Small intestine (tissue), 7 donors: ENCODE data around the gene MRPL30. TPM values are rescaled to one million over a fixed set of nuclear protein-coding genes. Genes with fewer than 3 reads are reported as not detected.

ENCODE experiments used
- DNase-seq, 2 donors: peaks; one replicate each; pipeline versions ENCODE4 v3.0.0 to v3.0.0-alpha.2; 2013
- FAIRE-seq: peaks from 2 replicates; lab custom pipeline; 2012; peaks lifted over from hg19 to GRCh38; lab: Jason Lieb, UNC
- H3K27ac ChIP-seq, 3 donors: one replicate each; pipeline ENCODE4 v1.5.1; 2013; ENCODE audit warnings: low read length in 2 of 3, mild to moderate bottlenecking in 2 of 3, control low read depth in 1 of 3, inconsistent platforms in 1 of 3, low read depth in 1 of 3, moderate library complexity in 1 of 3
- H3K27me3 ChIP-seq, 3 donors: one replicate each; pipeline ENCODE4 v1.6.1; 2013; ENCODE audit warnings: low read length in 3 of 3, inconsistent platforms in 1 of 3; ENCODE audit not compliant: control insufficient read depth in 3 of 3, insufficient read depth in 3 of 3
- H3K36me3 ChIP-seq, 3 donors: one replicate each; pipeline ENCODE4 v1.6.1; 2013; ENCODE audit warnings: low read length in 3 of 3, inconsistent platforms in 1 of 3, low read depth in 1 of 3, mild to moderate bottlenecking in 1 of 3, moderate library complexity in 1 of 3; ENCODE audit not compliant: control insufficient read depth in 3 of 3, insufficient read depth in 2 of 3
- H3K4me1 ChIP-seq, 3 donors: one replicate each; pipeline ENCODE4 v1.6.1; 2013; ENCODE audit warnings: low read length in 2 of 3, inconsistent platforms in 1 of 3, low read depth in 1 of 3, mild to moderate bottlenecking in 1 of 3, moderate library complexity in 1 of 3; ENCODE audit not compliant: control insufficient read depth in 3 of 3, insufficient read depth in 2 of 3
- H3K4me3 ChIP-seq, 3 donors: one replicate each; pipeline ENCODE4 v1.5.1; 2013; ENCODE audit warnings: low read length in 3 of 3, control low read depth in 1 of 3, inconsistent platforms in 1 of 3, low read depth in 1 of 3, mild to moderate bottlenecking in 1 of 3, moderate library complexity in 1 of 3
- H3K9me3 ChIP-seq, 2 donors: one replicate each; pipeline ENCODE4 v1.6.1; 2013; ENCODE audit warnings: low read depth in 1 of 2, low read length in 1 of 2; ENCODE audit not compliant: control insufficient read depth in 2 of 2, insufficient read depth in 1 of 2
- WGBS, 3 donors: extraction: QIAGEN DNeasy Blood & Tissue Kit; methylation state at CpG; one replicate each; pipeline ENCODE4 v1.1.7; 2013; 5-methylcytosine and 5-hydroxymethylcytosine counted together
- polyA plus RNA-seq, 4 donors: library from polyadenylated mRNA; stranded (reverse) in 3 of 4; unstranded in 1 of 4; fragments of 200-250 nt in 3 of 4; fragments of 120-200 nt in 1 of 4; gene quantifications; one replicate each; pipeline versions ENCODE4 v1.2.1 to v1.2.3, GENCODE V29; 2013
- donor health status: healthy with polysubstance abuse.
- donor health status: control.
- donor health status: control.
- donor health status: Bipolar disorder and iron deficiency.
- donor health status: healthy.

Gene MRPL30
- polyA plus RNA-seq, 4 donors: 19.7 to 39.5 (median 24.0) TPM

GRCh38 chr2:99150706-99151105, 30.3 kb upstream of the MRPL30 start:
- WGBS, 3 donors: 88 to 100% (median 97%) methylated on average over 1 of the region's 1 CpG
- Histone ChIP-seq H3K4me1 (peaks cover 0 to 20% (median 4%) of the 10 kb centered on the region in 3 donors), H3K27me3 (no peaks in the 10 kb centered on the region), H3K36me3 (peaks cover 0 to 5% (median 0%) of the 10 kb centered on the region in 3 donors), H3K9me3 (no peaks in the 10 kb centered on the region), H3K27ac (no peak overlapping the region), H3K4me3 (no peak overlapping the region)
- FAIRE-seq (no peak), DNase-seq (no peak)

GRCh38 chr2:99152199-99152895, 28.6 kb upstream of the MRPL30 start:
- Histone ChIP-seq H3K36me3 (peaks cover 0 to 5% (median 3%) of the 10 kb centered on the region in 3 donors), H3K27me3 (no peaks in the 10 kb centered on the region), H3K4me3 (no peak overlapping the region), H3K4me1 (peaks cover 0 to 25% (median 7%) of the 10 kb centered on the region in 3 donors), H3K9me3 (no peaks in the 10 kb centered on the region), H3K27ac (peak overlapping the region in 1 of 3 donors; percentile 90)
- 83 to 90% (median 84%) methylated on average over 7 of the region's 7 CpGs for WGBS, 3 donors
- DNase-seq (peak in 1 of 2 donors; percentile 75), FAIRE-seq (no peak)

- FAIRE-seq: no peak
- Histone ChIP-seq H3K4me3 (peak overlapping the region; percentile 63 to 94 (median 77)), H3K36me3 (peaks cover 0 to 6% (median 3%) of the 10 kb centered on the region in 3 donors), H3K27ac (peak overlapping the region; percentile 81 to 96 (median 90)), H3K27me3 (no peaks in the 10 kb centered on the region), H3K9me3 (no peaks in the 10 kb centered on the region), H3K4me1 (peaks cover 0 to 25% (median 7%) of the 10 kb centered on the region in 3 donors)
- peak; percentile 16 to 36 for DNase-seq
- WGBS, 3 donors: 16 to 38% (median 22%) methylated on average over 12 of the region's 12 CpGs
These were observed 26.9 kb upstream of the MRPL30 start for GRCh38 chr2:99153921-99154604.

- Histone ChIP-seq H3K27me3 (no peaks in the 10 kb centered on the region), H3K36me3 (peaks cover 0 to 6% (median 3%) of the 10 kb centered on the region in 3 donors), H3K9me3 (no peaks in the 10 kb centered on the region), H3K27ac (peak within 1 kb of the TSS; percentile 81 to 96 (median 90)), H3K4me3 (peak within 1 kb of the TSS; percentile 63 to 94 (median 77)), H3K4me1 (peaks cover 0 to 25% (median 7%) of the 10 kb centered on the region in 3 donors)
- no peak for FAIRE-seq
- DNase-seq: peak; percentile 93 to 97
- WGBS, 3 donors: 0% methylated on average over 66 to 70 of the region's 70 CpGs
These were observed 26.1 kb upstream of the MRPL30 start, which contains the start of the genes LIPT1 and TSGA10 for GRCh38 chr2:99154643-99155536. LIPT1 (plus strand) TSS chr2:99154967; CDS start chr2:99161958, 6,991 bp downstream. TSGA10 (minus strand) TSS chr2:99154942; CDS start chr2:99109439, 45,503 bp downstream.

GRCh38 chr2:99156891-99157290, 24.1 kb upstream of the MRPL30 start:
- FAIRE-seq (no peak), DNase-seq (no peak)
- 63 to 80% (median 68%) methylated on average over 1 of the region's 1 CpG for WGBS, 3 donors
- Histone ChIP-seq H3K27me3 (no peaks in the 10 kb centered on the region), H3K27ac (no peak overlapping the region), H3K4me3 (no peak overlapping the region), H3K4me1 (peaks cover 0 to 25% (median 7%) of the 10 kb centered on the region in 3 donors), H3K36me3 (peaks cover 0 to 8% (median 3%) of the 10 kb centered on the region in 3 donors), H3K9me3 (no peaks in the 10 kb centered on the region)

GRCh38 chr2:99158599-99158998, 22.4 kb upstream of the MRPL30 start:
- Histone ChIP-seq H3K4me1 (peaks cover 0 to 11% (median 7%) of the 10 kb centered on the region in 3 donors), H3K36me3 (peaks cover 0 to 8% (median 8%) of the 10 kb centered on the region in 3 donors), H3K27me3 (no peaks in the 10 kb centered on the region), H3K9me3 (no peaks in the 10 kb centered on the region), H3K27ac (no peak overlapping the region), H3K4me3 (no peak overlapping the region)
- FAIRE-seq: no peak
- DNase-seq: no peak
- 95 to 96% (median 95%) methylated on average over 5 of the region's 5 CpGs for WGBS, 3 donors

GRCh38 chr2:99159594-99159993, 21.4 kb upstream of the MRPL30 start:
- 71 to 86% (median 86%) methylated on average over 4 of the region's 4 CpGs for WGBS, 3 donors
- no peak overlapping the region for H3K4me3 ChIP-seq
- no peak for FAIRE-seq
- H3K9me3 ChIP-seq: no peaks in the 10 kb centered on the region
- peaks cover 0 to 4% (median 3%) of the 10 kb centered on the region in 3 donors for H3K4me1 ChIP-seq
- H3K27ac ChIP-seq: no peak overlapping the region
- H3K27me3 ChIP-seq: no peaks in the 10 kb centered on the region
- peaks cover 4 to 8% (median 8%) of the 10 kb centered on the region in 3 donors for H3K36me3 ChIP-seq
- no peak for DNase-seq
